Mammary epithelial cell (primary cell): ENCODE results near the gene CPA2.

ENCODE experiments used
- EZH2 ChIP-seq: IDR thresholded peaks from 2 replicates; pipeline ENCODE4 v1.6.1; 2012; ENCODE audit warnings: low read length, inconsistent platforms, borderline replicate concordance
- TF ChIP-seq, protein P1 (sequence below), 2 donors: IDR thresholded peaks in 1 of 2; conservative IDR thresholded peaks in 1 of 2; 2 replicates each; pipeline ENCODE4 v1.5.1; 2011 to 2012; ENCODE audit warnings: inconsistent platforms in 2 of 2, low read length in 2 of 2, mild to moderate bottlenecking in 2 of 2, control low read depth in 1 of 2, low read depth in 1 of 2; ENCODE audit not compliant: insufficient read depth in 1 of 2; ENCODE audit errors: extremely low read depth in 1 of 2

DNA sequence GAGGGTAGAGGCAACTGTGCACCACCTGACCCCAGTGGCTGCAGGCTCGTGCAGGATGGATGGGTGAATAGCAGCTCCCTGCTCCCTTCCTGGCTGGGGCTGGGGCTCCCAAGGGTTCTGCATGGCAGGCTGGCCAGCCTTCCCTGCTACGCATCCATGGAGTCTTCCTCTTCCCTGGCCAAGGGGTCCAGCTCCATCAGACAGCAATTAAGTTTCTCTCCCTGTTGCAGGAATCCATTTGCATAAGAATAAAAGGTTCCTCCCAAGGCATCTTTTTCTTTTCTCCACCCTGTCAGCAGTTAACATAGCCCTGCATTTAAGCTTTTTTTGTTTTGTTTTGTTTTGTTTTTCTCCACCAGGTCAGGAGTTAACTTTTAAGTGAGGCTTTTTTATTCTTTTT is 10.0 kb upstream of the CPA2 start:
- no peak for TF ChIP-seq EZH2
- TF ChIP-seq, protein P1, sequence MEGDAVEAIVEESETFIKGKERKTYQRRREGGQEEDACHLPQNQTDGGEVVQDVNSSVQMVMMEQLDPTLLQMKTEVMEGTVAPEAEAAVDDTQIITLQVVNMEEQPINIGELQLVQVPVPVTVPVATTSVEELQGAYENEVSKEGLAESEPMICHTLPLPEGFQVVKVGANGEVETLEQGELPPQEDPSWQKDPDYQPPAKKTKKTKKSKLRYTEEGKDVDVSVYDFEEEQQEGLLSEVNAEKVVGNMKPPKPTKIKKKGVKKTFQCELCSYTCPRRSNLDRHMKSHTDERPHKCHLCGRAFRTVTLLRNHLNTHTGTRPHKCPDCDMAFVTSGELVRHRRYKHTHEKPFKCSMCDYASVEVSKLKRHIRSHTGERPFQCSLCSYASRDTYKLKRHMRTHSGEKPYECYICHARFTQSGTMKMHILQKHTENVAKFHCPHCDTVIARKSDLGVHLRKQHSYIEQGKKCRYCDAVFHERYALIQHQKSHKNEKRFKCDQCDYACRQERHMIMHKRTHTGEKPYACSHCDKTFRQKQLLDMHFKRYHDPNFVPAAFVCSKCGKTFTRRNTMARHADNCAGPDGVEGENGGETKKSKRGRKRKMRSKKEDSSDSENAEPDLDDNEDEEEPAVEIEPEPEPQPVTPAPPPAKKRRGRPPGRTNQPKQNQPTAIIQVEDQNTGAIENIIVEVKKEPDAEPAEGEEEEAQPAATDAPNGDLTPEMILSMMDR (conservative IDR thresholded peaks at IDR 0.05 in 1 of 2, IDR thresholded peaks at IDR 0.05 in 1 of 2; ENCODE audit: extremely low read depth in 1 of 2, insufficient read depth in 1 of 2, low read depth in 1 of 2, low read length in 2 of 2): no peak
